Mesendoderm (in vitro differentiated cells): Measurements from ENCODE around the gene ANKS1B.

Experiments
- DNase-seq: peaks from one replicate; pipeline ENCODE4 v3.0.0; 2013
- H2AK5ac ChIP-seq: 2 replicates; pipeline ENCODE4 v1.6.1; 2013; ENCODE audit warnings: low read length, inconsistent platforms
- H2BK120ac ChIP-seq: 2 replicates; pipeline ENCODE4 v1.6.1; 2013; ENCODE audit warnings: low read depth, mild to moderate bottlenecking, low read length, moderate library complexity, mixed read lengths
- H2BK15ac ChIP-seq: replicated peaks from 2 replicates; pipeline ENCODE4 v1.6.1; 2013; ENCODE audit warnings: low read depth, mild to moderate bottlenecking, moderate library complexity
- H2BK5ac ChIP-seq: 2 replicates; pipeline ENCODE4 v1.6.1; 2013; ENCODE audit warnings: low read length, inconsistent platforms
- H3K18ac ChIP-seq: 2 replicates; pipeline ENCODE4 v1.6.1; 2013; ENCODE audit warnings: mild to moderate bottlenecking, low read length, mixed read lengths
- H3K23ac ChIP-seq: one replicate; pipeline ENCODE4 v1.6.1; 2013; ENCODE audit warnings: low read length
- H3K27ac ChIP-seq: 2 replicates; pipeline ENCODE4 v1.5.1; 2013; ENCODE audit warnings: low read depth, mild to moderate bottlenecking, inconsistent platforms, low read length, moderate library complexity
- H3K27me3 ChIP-seq: 2 replicates; pipeline ENCODE4 v1.6.1; 2013; ENCODE audit warnings: low read length, control low read depth, mild to moderate bottlenecking, inconsistent platforms; ENCODE audit not compliant: insufficient read depth, poor library complexity
- H3K36me3 ChIP-seq: 2 replicates; pipeline ENCODE4 v1.6.1; 2013; ENCODE audit warnings: low read length, inconsistent platforms; ENCODE audit not compliant: control insufficient read depth, insufficient read depth
- H3K4ac ChIP-seq: one replicate; pipeline ENCODE4 v1.6.1; 2013; ENCODE audit warnings: low read depth, mild to moderate bottlenecking, low read length, moderate library complexity
- H3K4me1 ChIP-seq: 2 replicates; pipeline ENCODE4 v1.6.1; 2013; ENCODE audit warnings: low read depth, low read length, inconsistent platforms; ENCODE audit not compliant: control insufficient read depth
- H3K4me2 ChIP-seq: 2 replicates; pipeline ENCODE4 v1.6.1; 2013; ENCODE audit warnings: low read length
- H3K4me3 ChIP-seq: 2 replicates; pipeline ENCODE4 v1.5.1; 2013; ENCODE audit warnings: mild to moderate bottlenecking, low read length
- H3K56ac ChIP-seq: one replicate; pipeline ENCODE4 v1.6.1; 2013; ENCODE audit warnings: low read length
- H3K79me1 ChIP-seq: 2 replicates; pipeline ENCODE4 v1.6.1; 2013; ENCODE audit warnings: low read length, inconsistent platforms
- H3K79me2 ChIP-seq: 2 replicates; pipeline ENCODE4 v1.6.1; 2013; ENCODE audit warnings: mild to moderate bottlenecking, low read length; ENCODE audit not compliant: control insufficient read depth, insufficient read depth
- H3K9ac ChIP-seq: 2 replicates; pipeline ENCODE4 v1.6.1; 2013; ENCODE audit warnings: low read length, inconsistent platforms
- H4K5ac ChIP-seq: one replicate; pipeline ENCODE4 v1.6.1; 2013; ENCODE audit warnings: low read length
- H4K8ac ChIP-seq: one replicate; pipeline ENCODE4 v1.6.1; 2013; ENCODE audit warnings: low read depth, mild to moderate bottlenecking, control low read depth, low read length, moderate library complexity
- WGBS: extraction: QIAGEN DNeasy Blood & Tissue Kit; methylation state at CpG from one replicate; pipeline ENCODE4 v1.1.7; 2013; ENCODE audit warnings: low lambda C conversion rate, missing lambda C conversion rate; ENCODE audit not compliant: insufficient coverage; ENCODE audit errors: extremely low coverage; 5-methylcytosine and 5-hydroxymethylcytosine counted together

ANKS1B gene

DNA sequence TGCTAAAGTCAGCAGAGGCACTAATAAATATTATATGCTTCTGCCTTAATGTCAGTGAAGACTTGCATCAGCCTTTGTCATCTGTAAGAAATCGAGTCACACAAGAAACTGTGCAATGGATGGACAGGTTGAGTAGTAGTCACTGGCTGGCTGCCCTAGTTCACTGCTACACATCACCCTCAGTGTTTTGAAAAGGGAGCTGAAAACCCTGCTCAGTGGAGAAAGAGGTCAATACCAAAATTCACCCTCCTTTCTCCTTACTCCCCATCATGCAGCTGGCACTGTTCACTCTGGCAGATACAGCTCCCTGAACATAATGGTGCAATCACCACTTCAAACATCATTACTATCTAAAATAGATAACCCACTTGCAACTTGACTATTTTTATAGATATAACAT, 6.6 kb downstream of the ANKS1B start:
- Histone ChIP-seq H2BK5ac (no peak overlapping the region), H4K5ac (no peak overlapping the region), H3K18ac (no peak overlapping the region), H3K36me3 (no peaks in the 10 kb centered on the region), H3K23ac (no peak overlapping the region), H3K4me3 (no peak overlapping the region), H2AK5ac (no peak overlapping the region), H3K4me2 (no peak overlapping the region), H3K79me1 (no peaks in the 10 kb centered on the region), H3K4ac (peak overlapping the region; percentile 2), H3K79me2 (no peaks in the 10 kb centered on the region), H3K27ac (no peak overlapping the region), H3K9ac (no peak overlapping the region), H3K27me3 (no peaks in the 10 kb centered on the region), H2BK15ac (no peak overlapping the region), H3K56ac (no peak overlapping the region), H3K4me1 (no peaks in the 10 kb centered on the region), H2BK120ac (no peak overlapping the region), H4K8ac (no peak overlapping the region)
- WGBS: no CpG with 5 or more reads among the region's 1 CpG
- no peak for DNase-seq

DNA sequence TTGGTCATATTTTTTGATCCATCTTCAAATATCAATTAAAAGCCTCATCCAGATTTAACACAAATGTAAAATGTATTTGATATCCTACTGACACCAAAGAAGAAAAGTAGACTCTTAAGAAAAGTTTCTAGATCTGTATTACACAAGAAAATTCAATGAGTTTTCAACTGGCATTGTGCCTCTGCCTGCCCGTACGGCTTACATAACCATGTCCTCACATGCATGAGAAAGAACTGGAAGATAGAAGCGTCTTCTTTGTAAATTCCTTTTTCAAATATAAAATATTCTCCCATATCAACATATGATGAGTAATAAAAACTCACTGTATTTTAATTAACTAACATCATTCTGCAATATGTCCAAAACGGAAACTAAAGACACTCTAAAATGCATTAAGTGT, 7.2 kb downstream of the ANKS1B start:
- no peaks in the 10 kb centered on the region for H3K79me2 ChIP-seq
- no peak overlapping the region for H3K18ac ChIP-seq
- no peak overlapping the region for H3K56ac ChIP-seq
- no peaks in the 10 kb centered on the region for H3K36me3 ChIP-seq
- no peaks in the 10 kb centered on the region for H3K4me1 ChIP-seq
- H3K4me2 ChIP-seq: no peak overlapping the region
- no peak overlapping the region for H4K8ac ChIP-seq
- no peaks in the 10 kb centered on the region for H3K79me1 ChIP-seq
- H2BK15ac ChIP-seq: no peak overlapping the region
- no peak overlapping the region for H2BK120ac ChIP-seq
- no peak overlapping the region for H3K27ac ChIP-seq
- H2BK5ac ChIP-seq: no peak overlapping the region
- no peak overlapping the region for H3K23ac ChIP-seq
- no peak overlapping the region for H4K5ac ChIP-seq
- no peak overlapping the region for H3K9ac ChIP-seq
- DNase-seq: no peak
- no peaks in the 10 kb centered on the region for H3K27me3 ChIP-seq
- no peak overlapping the region for H2AK5ac ChIP-seq
- WGBS: no CpG with 5 or more reads among the region's 4 CpGs
- H3K4ac ChIP-seq: no peak overlapping the region
- H3K4me3 ChIP-seq: no peak overlapping the region

DNA sequence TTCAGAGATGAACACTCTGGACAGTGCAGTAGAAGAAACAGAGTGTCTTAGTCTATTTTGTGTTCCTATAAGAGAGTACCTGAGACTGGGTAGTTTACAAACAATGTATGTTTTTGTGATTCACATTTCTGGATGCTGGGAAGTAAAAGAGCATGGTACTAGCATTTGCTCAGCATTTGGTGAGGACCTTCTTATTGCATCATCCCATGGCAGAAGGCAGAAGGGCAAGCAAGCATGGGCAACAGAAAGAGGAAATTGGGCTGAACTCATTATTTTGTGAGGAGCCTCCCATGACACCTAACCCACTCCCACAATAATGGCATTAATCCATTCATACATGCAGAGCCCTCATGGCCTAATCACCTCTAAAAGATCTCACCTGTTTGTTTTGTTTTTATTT, 8.0 kb downstream of the ANKS1B start:
- no peak overlapping the region for H3K4ac ChIP-seq
- H4K5ac ChIP-seq: no peak overlapping the region
- H3K4me1 ChIP-seq: no peaks in the 10 kb centered on the region
- no peak overlapping the region for H3K4me2 ChIP-seq
- no peak overlapping the region for H2BK5ac ChIP-seq
- H2BK15ac ChIP-seq: no peak overlapping the region
- no peaks in the 10 kb centered on the region for H3K79me1 ChIP-seq
- no peak overlapping the region for H3K18ac ChIP-seq
- H3K27me3 ChIP-seq: no peaks in the 10 kb centered on the region
- no peaks in the 10 kb centered on the region for H3K36me3 ChIP-seq
- DNase-seq: no peak
- H3K4me3 ChIP-seq: no peak overlapping the region
- H3K56ac ChIP-seq: no peak overlapping the region
- no peaks in the 10 kb centered on the region for H3K79me2 ChIP-seq
- H3K9ac ChIP-seq: no peak overlapping the region
- no peak overlapping the region for H2AK5ac ChIP-seq
- no peak overlapping the region for H4K8ac ChIP-seq
- no peak overlapping the region for H2BK120ac ChIP-seq
- no peak overlapping the region for H3K27ac ChIP-seq
- no peak overlapping the region for H3K23ac ChIP-seq

DNA sequence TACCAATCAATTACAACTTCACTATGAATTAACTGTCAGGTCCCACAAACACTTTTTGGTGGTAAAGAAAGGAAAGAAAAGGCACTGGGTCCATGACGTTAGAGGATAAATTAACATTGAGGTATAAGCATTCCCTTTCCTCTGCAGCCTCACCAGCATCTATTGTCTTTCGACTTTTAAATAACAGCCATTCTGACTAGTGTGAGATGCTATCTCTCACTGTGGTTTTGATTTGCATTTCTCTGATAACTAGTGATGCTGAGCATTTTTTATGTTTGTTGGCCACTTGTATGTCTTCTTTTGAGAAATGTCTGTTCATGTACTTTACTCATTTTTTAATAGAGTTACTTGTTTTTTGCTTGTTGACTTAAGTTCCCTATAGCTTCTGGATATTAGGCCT, 9.4 kb downstream of the ANKS1B start:
- Histone ChIP-seq H3K27me3 (no peaks in the 10 kb centered on the region), H3K4me1 (no peaks in the 10 kb centered on the region), H3K4me3 (no peak overlapping the region), H3K27ac (no peak overlapping the region), H4K8ac (no peak overlapping the region), H3K4me2 (no peak overlapping the region), H3K79me1 (no peaks in the 10 kb centered on the region), H3K18ac (no peak overlapping the region), H2AK5ac (no peak overlapping the region), H2BK15ac (no peak overlapping the region), H4K5ac (no peak overlapping the region), H2BK5ac (no peak overlapping the region), H3K9ac (no peak overlapping the region), H3K4ac (no peak overlapping the region), H3K56ac (no peak overlapping the region), H3K36me3 (no peaks in the 10 kb centered on the region), H3K79me2 (no peaks in the 10 kb centered on the region), H3K23ac (no peak overlapping the region), H2BK120ac (no peak overlapping the region)
- DNase-seq: peak; percentile 48
- no CpG with 5 or more reads among the region's 2 CpGs for WGBS

DNA sequence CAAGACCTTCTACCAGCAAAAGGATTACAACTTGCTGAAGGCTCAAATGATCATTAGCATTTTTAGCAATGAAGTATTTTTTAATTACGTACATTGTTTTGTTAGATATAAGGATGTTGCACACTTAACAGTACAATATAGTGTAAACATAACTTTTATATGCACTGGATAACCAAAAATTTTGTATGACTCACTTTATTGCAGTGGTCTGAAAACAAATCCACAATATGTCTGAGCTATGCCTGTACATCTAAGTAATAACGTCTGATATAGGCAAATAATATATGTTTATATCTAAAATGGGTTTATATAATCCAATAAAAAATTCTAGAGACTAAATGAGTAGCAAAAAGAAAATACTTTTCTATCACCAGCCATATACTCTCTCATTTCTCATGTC, 10.6 kb downstream of the ANKS1B start:
- no peak overlapping the region for H2BK15ac ChIP-seq
- no peak overlapping the region for H2BK120ac ChIP-seq
- no peaks in the 10 kb centered on the region for H3K27me3 ChIP-seq
- no peak overlapping the region for H2BK5ac ChIP-seq
- H3K18ac ChIP-seq: no peak overlapping the region
- no peak overlapping the region for H3K9ac ChIP-seq
- H3K23ac ChIP-seq: no peak overlapping the region
- no CpG with 5 or more reads among the region's 2 CpGs for WGBS
- no peak overlapping the region for H3K4ac ChIP-seq
- no peaks in the 10 kb centered on the region for H3K4me1 ChIP-seq
- no peak overlapping the region for H3K4me2 ChIP-seq
- H3K79me1 ChIP-seq: no peaks in the 10 kb centered on the region
- no peak overlapping the region for H4K5ac ChIP-seq
- no peak for DNase-seq
- H3K79me2 ChIP-seq: no peaks in the 10 kb centered on the region
- no peak overlapping the region for H4K8ac ChIP-seq
- no peaks in the 10 kb centered on the region for H3K36me3 ChIP-seq
- H3K56ac ChIP-seq: no peak overlapping the region
- H3K4me3 ChIP-seq: no peak overlapping the region
- no peak overlapping the region for H3K27ac ChIP-seq
- no peak overlapping the region for H2AK5ac ChIP-seq

DNA sequence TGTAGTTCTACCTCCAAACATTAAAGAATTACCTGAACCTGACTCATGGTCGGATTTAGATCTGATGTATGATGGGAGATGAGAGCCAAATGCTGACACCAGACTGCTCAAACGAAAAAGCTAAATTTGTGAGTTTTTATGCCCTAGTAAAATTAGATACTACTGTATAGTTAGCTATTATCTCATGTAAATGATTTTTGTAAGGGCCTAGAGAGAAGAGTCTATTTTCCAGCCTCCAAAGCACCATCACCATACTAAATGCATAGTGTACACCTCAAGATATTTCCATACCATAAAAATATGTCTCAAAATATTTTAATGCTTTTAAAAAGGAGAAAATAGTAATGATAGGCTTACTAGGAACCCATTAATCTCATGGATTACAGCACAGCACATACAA, 18.3 kb downstream of the ANKS1B start:
- no peak overlapping the region for H3K4ac ChIP-seq
- no peak overlapping the region for H2BK120ac ChIP-seq
- H3K79me2 ChIP-seq: no peaks in the 10 kb centered on the region
- H3K79me1 ChIP-seq: no peaks in the 10 kb centered on the region
- H3K23ac ChIP-seq: no peak overlapping the region
- no peaks in the 10 kb centered on the region for H3K4me1 ChIP-seq
- H4K5ac ChIP-seq: no peak overlapping the region
- H4K8ac ChIP-seq: no peak overlapping the region
- H3K56ac ChIP-seq: no peak overlapping the region
- H2BK15ac ChIP-seq: no peak overlapping the region
- H2AK5ac ChIP-seq: no peak overlapping the region
- H2BK5ac ChIP-seq: no peak overlapping the region
- H3K27me3 ChIP-seq: no peaks in the 10 kb centered on the region
- H3K4me3 ChIP-seq: no peak overlapping the region
- no peak for DNase-seq
- WGBS: no CpG with 5 or more reads among the region's 2 CpGs
- no peak overlapping the region for H3K27ac ChIP-seq
- no peak overlapping the region for H3K9ac ChIP-seq
- H3K4me2 ChIP-seq: no peak overlapping the region
- H3K18ac ChIP-seq: no peak overlapping the region
- no peaks in the 10 kb centered on the region for H3K36me3 ChIP-seq
